Fibroblast of villous mesenchyme (primary cell): Measurements from ENCODE around the gene CLCA1. TPM values are rescaled to one million over a fixed set of nuclear protein-coding genes. Genes with fewer than 3 reads are reported as not detected.
A peak's percentile ranks its signal among the peaks of the same experiment; 100 is the strongest.

Source experiments
- DNase-seq: peaks from one replicate; pipeline ENCODE4 v3.0.0-alpha.2; 2010; ENCODE audit warnings: low read depth
- H3K4me3 ChIP-seq: 2 replicates; pipeline ENCODE4 v1.5.1; 2011; ENCODE audit warnings: low read depth, mild to moderate bottlenecking, low read length
- CTCF ChIP-seq: IDR thresholded peaks from 2 replicates; pipeline ENCODE4 v1.5.1; 2012; ENCODE audit warnings: low read depth, mild to moderate bottlenecking, low read length; ENCODE audit not compliant: insufficient read depth
- total RNA-seq: library from RNA; depleted of rRNA; stranded (reverse); fragments of >200 nt; gene quantifications from 2 replicates; pipeline ENCODE4 v1.2.3, GENCODE V29; 2012

The CLCA1 gene
- total RNA-seq, 1 donor, result not detected

- no peak for TF ChIP-seq CTCF
- no peak overlapping the region for H3K4me3 ChIP-seq
- DNase-seq, result no peak
Measured at GRCh38 chr1:86505564-86505902, 36.8 kb downstream of the CLCA1 start.

DNA sequence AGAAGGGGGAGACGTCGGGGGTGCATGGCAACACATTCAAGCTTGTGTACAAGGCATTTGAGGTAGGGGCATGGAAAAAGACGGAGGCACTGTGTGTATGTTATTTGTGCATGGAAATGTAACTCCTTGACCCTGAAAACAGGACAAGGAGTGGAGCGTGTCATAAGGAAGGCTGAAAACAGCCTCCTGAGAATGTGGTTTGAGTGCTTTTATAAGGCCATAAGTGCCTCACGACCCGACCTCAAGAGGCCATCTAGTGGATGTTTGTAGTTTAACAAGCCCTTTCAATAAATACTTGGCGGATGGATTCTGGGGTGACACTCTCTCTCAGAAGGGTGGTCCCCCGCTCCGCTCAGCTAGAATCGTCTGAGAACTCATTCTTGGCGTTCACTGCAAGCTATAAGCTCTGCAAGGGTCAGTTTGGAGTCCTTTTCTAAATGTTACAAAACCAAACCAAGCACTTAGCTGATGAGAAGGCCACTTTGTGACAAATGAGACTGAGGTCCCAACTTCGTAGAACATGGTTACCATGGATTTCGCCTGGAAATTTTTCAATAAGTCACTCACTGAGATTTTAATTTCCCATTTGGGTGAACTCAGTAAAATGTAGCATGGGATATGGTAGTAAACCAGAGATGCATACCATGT is 39.3 kb downstream of the CLCA1 start:
- peak; percentile 52 for DNase-seq
- H3K4me3 ChIP-seq, result no peak overlapping the region
- peak; percentile 58 for TF ChIP-seq CTCF

- no peak for TF ChIP-seq CTCF
- H3K4me3 ChIP-seq, result no peak overlapping the region
- peak; percentile 23 for DNase-seq
Measured at GRCh38 chr1:86508583-86508969, 39.8 kb downstream of the CLCA1 start.

DNA sequence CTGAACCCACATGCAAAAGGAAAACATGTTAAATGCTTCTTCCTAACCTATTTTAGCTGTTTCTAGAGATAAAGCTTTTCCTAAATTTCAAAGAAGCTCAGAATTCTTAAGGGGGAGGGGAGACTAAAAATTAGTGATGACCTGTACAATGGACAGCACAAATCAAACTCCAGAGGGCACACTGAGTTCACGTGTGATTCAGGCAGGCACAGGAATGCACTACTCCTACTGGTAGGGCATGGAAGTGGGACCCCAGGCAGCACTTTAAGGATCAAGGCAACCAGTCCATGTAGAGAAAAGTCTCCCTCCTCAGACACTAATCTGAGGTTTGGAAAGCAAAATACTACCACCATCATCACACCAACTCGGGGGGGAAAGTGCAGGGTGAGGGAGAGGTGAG is 46.9 kb downstream of the CLCA1 start:
- DNase-seq, result no peak
- peak; percentile 38 for TF ChIP-seq CTCF
- no peak overlapping the region for H3K4me3 ChIP-seq

DNA sequence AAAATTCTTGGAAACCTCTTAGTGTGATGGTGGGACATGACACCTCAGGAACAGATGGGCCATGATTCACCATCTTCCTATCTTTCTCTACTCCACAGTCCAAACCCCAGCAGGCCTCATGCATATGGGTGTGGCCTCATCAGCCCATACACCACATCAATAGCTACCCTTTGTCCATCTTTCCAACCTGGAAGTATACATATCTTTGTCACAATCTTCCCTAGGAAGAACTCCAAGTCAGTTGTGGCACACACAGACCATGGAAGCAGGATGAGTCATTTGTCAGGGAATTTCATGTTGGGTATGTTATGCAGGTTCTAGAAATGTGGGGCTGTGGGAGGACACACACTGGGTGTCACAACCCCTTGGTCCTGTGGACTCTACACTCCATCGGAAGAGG is 47.6 kb downstream of the CLCA1 start:
- no peak overlapping the region for H3K4me3 ChIP-seq
- no peak for TF ChIP-seq CTCF
- DNase-seq, result no peak

GRCh38 chr1:86517336-86517735 is 48.6 kb downstream of the CLCA1 start:
- no peak for TF ChIP-seq CTCF
- DNase-seq, result no peak

More at GRCh38 chr1:86517336-86517735, 48.6 kb downstream of the CLCA1 start:
- H3K4me3 ChIP-seq, result no peak overlapping the region
